ENCODE measurements around the gene PTTG1IP.
A peak's percentile ranks its signal among the peaks of the same experiment; 100 is the strongest.
"Not testable (repeated sequence)": the region's sequence is repeated elsewhere in the genome, so short reads cannot be mapped to it uniquely, and the experiment has no call there.

The PTTG1IP gene

GRCh38 chr21:44873356-44874239 lies at the start of gene PTTG1IP:
TSS of gene PTTG1IP (minus strand) at chr21:44873690. CDS start at chr21:44873616, 74 bp downstream.
- peak; percentile 94 to 99 (median 98) for DNase-seq (ENCODE audit: low read depth in 4 of 4, low spot score in 1 of 4)

GRCh38 chr21:44921928-44922327 lies 48.4 kb upstream of the PTTG1IP start:
- DNase-seq (ENCODE audit: low read depth in 4 of 4, low spot score in 1 of 4), result no peak

- peak in 2 of 4 experiments; percentile 60 to 62 for DNase-seq (ENCODE audit: low read depth in 4 of 4, low spot score in 1 of 4)
These were observed 47.5 kb upstream of the PTTG1IP start, which contains the start of gene ITGB2 for GRCh38 chr21:44920694-44921604. TSS of gene ITGB2 (minus strand) at chr21:44920899. CDS start at chr21:44910782, 10,117 bp downstream.

GRCh38 chr21:44919913-44920693 lies 46.6 kb upstream of the PTTG1IP start:
- no peak for DNase-seq (ENCODE audit: low read depth in 4 of 4, low spot score in 1 of 4)

- no peak for DNase-seq (ENCODE audit: low read depth in 4 of 4, low spot score in 1 of 4)
These were observed 45.8 kb upstream of the PTTG1IP start for GRCh38 chr21:44919111-44919912.

- no peak for DNase-seq (ENCODE audit: low read depth in 4 of 4, low spot score in 1 of 4)
These were observed 45.1 kb upstream of the PTTG1IP start for GRCh38 chr21:44918581-44919033.

- no peak for DNase-seq (ENCODE audit: low read depth in 4 of 4, low spot score in 1 of 4)
These were observed 44.6 kb upstream of the PTTG1IP start for GRCh38 chr21:44918107-44918470.

GRCh38 chr21:44917446-44918106 lies 44.1 kb upstream of the PTTG1IP start:
- no peak for DNase-seq (ENCODE audit: low read depth in 4 of 4, low spot score in 1 of 4)

- no peak for DNase-seq (ENCODE audit: low read depth in 4 of 4, low spot score in 1 of 4)
These were observed 43.5 kb upstream of the PTTG1IP start for GRCh38 chr21:44916965-44917364.

GRCh38 chr21:44914176-44914874 lies 40.8 kb upstream of the PTTG1IP start:
- no peak for DNase-seq (ENCODE audit: low read depth in 4 of 4, low spot score in 1 of 4)

GRCh38 chr21:44913425-44914175 lies 40.1 kb upstream of the PTTG1IP start:
- no peak for DNase-seq (ENCODE audit: low read depth in 4 of 4, low spot score in 1 of 4)

GRCh38 chr21:44912506-44913412 lies 39.3 kb upstream of the PTTG1IP start:
- not testable (repeated sequence) for DNase-seq (ENCODE audit: low read depth in 4 of 4, low spot score in 1 of 4)

GRCh38 chr21:44912158-44912473 lies 38.6 kb upstream of the PTTG1IP start:
- DNase-seq (ENCODE audit: low read depth in 4 of 4, low spot score in 1 of 4), result no peak

GRCh38 chr21:44911384-44912157 lies 38.1 kb upstream of the PTTG1IP start:
- DNase-seq (ENCODE audit: low read depth in 4 of 4, low spot score in 1 of 4), result no peak

- no peak for DNase-seq (ENCODE audit: low read depth in 4 of 4, low spot score in 1 of 4)
These were observed 37.5 kb upstream of the PTTG1IP start for GRCh38 chr21:44911068-44911383.

GRCh38 chr21:44910229-44911067 lies 37.0 kb upstream of the PTTG1IP start:
- no peak for DNase-seq (ENCODE audit: low read depth in 4 of 4, low spot score in 1 of 4)

Measured in stimulated activated CD4-positive, alpha-beta T cell treated with anti-CD3 and anti-CD28 coated beads, Interleukin-1b, Interleukin-23, amount 100 ng/mL, for 24 hours (primary cell).